Head of caudate nucleus (tissue), 42 donors: ENCODE measurements around the gene KIR3DL2.
"Not testable (repeated sequence)": the region's sequence is repeated elsewhere in the genome, so short reads cannot be mapped to it uniquely, and the experiment has no call there.

ENCODE experiments used
- DNase-seq, 42 donors: peaks; one replicate each; pipeline versions ENCODE4 v3.0.0 to v3.0.0-alpha.2; 2020 to 2021; ENCODE audit warnings: mixed read lengths in 7 of 42
- intact Hi-C: fragments of 100-400 bp; cut with DNase I; formaldehyde crosslinking; loops from one replicate; pipeline ENCODE4 v1.15.0; 2022

Gene KIR3DL2

DNA sequence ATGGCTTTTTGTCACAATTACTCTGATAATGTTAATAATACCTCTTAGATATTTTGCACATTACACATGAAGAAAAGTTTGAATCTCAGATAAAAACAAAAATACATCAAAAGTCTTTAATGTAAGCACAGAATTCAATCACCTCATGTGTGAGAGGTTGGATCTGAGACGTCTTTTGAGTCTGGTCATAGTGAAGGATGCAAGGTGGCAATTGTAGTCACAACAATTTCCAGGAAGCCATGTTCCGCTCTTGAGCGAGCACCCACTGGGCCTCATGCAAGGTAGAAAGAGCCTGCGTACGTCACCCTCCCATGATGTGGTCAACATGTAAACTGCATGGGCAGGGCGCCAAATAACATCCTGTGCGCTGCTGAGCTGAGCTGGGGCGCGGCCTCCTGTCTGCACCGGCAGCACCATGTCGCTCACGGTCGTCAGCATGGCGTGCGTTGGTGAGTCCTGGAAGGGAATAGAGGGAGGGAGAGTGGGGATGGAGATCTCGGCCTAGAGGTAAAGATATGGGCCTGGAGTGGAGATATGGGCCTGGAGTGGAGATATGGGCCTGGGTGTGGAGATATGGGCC is at the start of gene KIR3DL2:
Gene KIR3DL2 (plus strand): TSS at position 383 of the 580 bp plus-strand sequence. CDS start 33 bp downstream, at position 416.
- DNase-seq, intact Hi-C loops: not testable (repeated sequence)

DNA sequence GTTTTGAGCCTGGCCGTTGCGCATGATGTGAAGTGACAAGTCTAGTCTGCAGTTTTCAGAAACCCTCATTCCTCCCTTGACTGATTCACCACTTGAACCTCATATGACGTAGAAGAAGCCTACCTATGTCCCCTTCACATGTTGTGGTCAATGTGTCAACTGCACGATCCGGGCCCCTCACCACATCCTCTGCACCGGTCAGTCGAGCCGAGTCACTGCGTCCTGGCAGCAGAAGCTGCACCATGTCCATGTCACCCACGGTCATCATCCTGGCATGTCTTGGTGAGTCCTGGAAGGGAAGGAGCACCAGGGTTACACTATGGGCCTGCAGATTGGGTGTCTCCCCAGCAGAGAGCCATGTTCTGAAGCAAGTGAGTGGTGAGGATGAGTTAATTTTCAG is 46.8 kb upstream of the KIR3DL2 start, which contains the start of gene KIR2DL4:
Gene KIR2DL4 (plus strand): TSS at position 201 of the 400 bp plus-strand sequence. CDS start 42 bp downstream, at position 243.
- DNase-seq, result no peak
- intact Hi-C loops, result no loop called here

DNA sequence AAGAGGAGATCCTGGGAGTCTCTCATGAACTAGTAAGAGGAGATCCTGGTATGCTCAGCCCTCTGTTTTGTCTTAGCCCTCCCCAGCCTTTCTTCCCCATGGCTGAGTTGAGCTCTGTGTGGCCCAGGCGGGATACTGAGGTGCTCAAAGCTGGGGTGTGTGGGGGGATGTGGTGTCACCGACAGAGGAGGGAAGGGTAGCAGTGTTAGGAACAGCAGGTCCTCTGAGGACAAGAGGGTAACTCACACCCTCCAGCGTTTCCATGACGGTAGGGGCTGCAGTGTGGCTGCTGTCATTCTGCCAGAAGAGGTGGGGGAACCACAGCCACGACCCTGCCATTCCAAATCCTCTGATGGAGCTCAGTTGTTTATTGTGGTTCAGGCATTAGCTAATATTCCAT is 46.1 kb upstream of the KIR3DL2 start:
- intact Hi-C loops, result no loop called here
- no peak for DNase-seq

DNA sequence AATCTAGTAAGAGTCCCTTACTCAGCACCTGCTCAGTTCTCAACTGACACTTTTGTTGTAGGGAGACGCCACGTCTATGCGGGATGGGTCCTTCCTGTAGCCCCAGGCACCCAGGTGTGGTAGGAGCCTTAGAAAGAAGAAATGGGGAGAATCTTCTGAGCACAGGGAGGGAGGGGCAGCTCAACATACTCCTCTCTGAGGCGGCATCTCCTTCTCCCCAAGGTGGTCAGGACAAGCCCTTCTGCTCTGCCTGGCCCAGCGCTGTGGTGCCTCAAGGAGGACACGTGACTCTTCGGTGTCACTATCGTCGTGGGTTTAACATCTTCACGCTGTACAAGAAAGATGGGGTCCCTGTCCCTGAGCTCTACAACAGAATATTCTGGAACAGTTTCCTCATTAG is 45.7 kb upstream of the KIR3DL2 start:
- DNase-seq, result no peak

DNA sequence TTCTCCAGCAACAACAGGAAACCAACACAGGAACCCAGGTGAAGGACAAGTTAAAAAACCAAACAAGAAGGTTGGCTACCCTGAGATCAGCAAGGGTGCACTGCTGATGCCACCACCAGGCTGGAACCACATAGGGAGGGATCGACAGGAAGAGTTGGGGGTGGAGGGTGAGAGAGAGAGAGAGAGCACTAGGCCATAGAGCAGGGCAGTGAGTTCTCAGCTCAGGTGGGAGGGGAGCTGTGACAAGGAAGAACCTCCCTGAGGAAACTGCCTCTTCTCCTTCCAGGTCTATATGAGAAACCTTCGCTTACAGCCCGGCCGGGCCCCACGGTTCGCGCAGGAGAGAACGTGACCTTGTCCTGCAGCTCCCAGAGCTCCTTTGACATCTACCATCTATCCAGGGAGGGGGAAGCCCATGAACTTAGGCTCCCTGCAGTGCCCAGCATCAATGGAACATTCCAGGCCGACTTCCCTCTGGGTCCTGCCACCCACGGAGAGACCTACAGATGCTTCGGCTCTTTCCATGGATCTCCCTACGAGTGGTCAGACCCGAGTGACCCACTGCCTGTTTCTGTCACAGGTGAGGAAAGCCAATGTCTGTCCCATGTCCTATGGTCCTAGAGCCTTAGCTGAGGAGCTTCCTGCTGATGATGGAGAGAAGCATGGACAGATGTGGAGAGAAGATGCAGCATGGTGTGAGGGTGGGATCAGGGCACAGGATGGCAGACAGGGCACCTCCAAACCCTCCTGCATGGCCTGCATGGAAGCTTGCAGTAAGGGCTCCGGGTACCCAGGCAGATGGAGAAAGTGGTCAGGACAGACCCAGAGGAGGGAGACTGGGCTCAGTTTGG is 44.4 kb upstream of the KIR3DL2 start:
- DNase-seq, result peak in 1 of 42 donors; percentile 27
- intact Hi-C loops, result no loop called here

More for the DNA sequence above, 45.7 kb upstream of the KIR3DL2 start:
- intact Hi-C loops, result no loop called here

DNA sequence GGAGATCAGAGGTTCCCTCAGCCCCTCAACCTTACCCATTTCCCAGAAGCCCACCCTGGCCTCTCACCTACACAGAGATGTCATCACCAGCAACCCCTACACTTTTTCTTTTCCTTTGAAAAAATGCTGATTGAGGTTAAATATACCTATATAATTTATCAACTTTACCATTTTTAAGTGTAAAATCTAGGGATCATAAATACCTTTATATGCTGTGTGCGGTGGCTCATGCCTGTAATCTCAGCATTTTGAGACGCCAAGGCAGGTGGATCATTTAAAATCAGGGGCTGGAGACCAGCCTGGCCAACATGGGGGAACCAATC is 43.8 kb upstream of the KIR3DL2 start:
- intact Hi-C loops, result no loop called here
- peak in 1 of 42 donors; percentile 7 for DNase-seq

DNA sequence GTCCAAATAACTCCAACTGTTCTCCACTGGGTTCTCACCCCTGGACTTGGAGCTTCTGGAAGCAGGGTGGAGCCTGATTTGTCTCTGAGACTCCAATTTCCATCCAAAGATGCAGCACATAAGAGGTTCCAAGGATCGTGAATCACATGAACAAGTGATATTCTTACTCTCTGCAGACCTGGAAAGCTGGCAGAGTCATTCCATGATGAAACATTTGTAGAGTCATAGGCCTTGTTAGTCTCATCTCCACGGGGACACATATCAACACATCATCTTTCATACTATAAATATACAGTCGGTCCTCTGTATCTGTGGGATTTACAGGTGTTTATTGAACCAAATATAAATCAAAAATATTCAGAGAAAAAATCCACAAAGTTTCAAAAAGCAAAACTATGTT is 35.7 kb upstream of the KIR3DL2 start:
- DNase-seq, result peak in 1 of 42 donors; percentile 4
- intact Hi-C loops, result not testable (repeated sequence)

DNA sequence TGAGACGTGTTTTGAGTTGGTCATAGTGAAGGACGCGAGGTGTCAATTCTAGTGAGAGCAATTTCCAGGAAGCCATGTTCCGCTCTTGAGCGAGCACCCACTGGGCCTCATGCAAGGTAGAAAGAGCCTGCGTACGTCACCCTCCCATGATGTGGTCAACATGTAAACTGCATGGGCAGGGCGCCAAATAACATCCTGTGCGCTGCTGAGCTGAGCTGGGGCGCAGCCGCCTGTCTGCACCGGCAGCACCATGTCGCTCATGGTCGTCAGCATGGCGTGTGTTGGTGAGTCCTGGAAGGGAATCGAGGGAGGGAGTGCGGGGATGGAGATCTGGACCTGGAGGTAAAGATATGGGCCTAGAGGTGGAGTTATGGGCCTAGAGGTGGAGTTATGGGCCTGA is 34.0 kb upstream of the KIR3DL2 start, which contains the start of gene KIR3DL1:
Gene KIR3DL1 (plus strand): TSS at position 218 of the 400 bp plus-strand sequence.
- DNase-seq, intact Hi-C loops: not testable (repeated sequence)

DNA sequence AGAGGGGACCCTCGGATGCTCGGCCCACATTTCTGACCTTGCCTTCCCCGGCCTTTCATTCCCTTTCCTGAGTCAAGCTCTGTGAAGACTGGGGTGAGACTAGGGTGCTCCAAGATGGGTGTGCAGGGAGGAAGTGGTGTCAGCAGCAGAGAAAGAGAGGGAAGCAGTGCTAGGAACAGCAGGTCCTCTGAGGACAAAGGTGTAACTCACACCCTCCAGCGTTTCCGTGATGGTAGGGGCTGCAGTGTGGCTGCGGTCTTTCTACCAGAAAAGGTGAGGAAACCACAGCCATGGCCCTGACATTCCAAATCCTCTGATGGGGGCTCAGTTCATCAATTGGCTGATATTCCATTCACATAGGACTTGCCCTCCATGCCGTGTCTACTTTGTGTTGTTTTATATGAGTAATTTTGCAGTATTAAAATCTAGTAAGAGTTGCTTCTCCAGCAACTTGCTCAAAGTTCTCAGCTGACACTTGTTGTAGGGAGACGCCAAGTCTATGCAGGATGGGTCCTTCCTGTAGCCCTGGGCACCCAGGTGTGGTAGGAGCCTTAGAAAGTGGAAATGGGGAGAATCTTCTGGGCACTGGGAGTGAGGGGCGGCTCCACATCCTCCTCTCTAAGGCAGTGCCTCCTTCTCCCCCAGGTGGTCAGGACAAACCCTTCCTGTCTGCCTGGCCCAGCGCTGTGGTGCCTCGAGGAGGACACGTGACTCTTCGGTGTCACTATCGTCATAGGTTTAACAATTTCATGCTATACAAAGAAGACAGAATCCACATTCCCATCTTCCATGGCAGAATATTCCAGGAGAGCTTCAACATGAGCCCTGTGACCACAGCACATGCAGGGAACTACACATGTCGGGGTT is 32.3 kb upstream of the KIR3DL2 start:
- intact Hi-C loops, result no loop called here
- DNase-seq, result no peak

DNA sequence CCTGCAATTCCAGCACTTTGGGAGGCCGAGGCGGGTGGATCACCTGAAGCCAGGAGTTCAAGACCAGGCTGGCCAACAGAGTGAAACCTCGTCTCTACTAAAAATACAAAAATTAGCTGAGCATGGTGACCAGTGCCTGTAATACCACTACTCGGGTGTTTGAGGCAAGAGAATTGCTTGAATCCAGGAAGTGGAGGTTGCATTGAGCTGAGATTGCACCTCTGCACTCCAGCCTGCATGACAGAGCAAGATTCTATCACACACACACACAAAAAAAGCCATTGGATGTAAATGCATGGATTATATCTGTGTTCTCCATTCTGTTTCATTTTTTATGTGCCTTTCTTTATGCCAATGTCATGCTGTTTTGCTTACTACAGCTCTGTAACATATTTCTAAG is 25.8 kb upstream of the KIR3DL2 start:
- intact Hi-C loops, DNase-seq: not testable (repeated sequence)

DNA sequence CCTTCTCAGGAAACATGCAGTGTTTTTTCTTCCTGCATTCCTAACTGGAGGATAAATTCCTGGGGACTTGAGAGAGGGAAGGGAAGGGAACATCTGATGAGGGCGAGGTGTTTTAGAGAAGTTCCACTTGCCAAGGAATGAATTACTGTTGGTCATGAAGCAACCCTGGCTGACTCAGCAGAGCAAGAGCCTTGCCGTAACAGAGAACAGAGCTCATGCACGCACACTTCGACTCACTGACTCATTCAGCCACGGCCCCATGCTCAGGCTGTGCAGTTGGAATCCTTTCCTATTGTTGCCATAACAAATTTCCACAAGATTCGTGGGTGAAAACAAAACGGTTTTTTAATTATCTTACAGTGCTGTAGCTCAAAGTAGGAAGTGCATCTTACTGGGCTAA is 24.9 kb upstream of the KIR3DL2 start:
- intact Hi-C loops, result not testable (repeated sequence)
- DNase-seq, result peak in 5 of 42 donors; percentile 8 to 20 (median 10)

DNA sequence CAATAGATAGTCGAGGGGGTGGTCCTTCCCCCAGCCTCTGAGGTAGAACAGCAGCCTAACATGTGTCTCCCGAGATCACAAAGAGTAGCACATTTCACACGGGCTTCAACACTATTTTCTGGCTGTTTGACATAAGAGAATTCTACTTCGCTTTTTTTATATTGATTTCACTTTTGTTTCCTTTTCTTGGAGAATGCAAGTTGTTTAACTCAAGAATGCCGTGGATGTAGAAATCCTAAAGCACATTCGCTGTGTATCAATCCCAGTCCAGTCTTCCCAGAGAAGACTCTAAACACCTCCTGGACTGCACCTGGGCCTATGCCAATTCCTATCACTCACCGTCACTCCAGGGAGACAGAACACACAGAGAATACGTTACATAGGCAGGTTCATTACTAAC is 22.2 kb upstream of the KIR3DL2 start:
- intact Hi-C loops, DNase-seq: not testable (repeated sequence)

DNA sequence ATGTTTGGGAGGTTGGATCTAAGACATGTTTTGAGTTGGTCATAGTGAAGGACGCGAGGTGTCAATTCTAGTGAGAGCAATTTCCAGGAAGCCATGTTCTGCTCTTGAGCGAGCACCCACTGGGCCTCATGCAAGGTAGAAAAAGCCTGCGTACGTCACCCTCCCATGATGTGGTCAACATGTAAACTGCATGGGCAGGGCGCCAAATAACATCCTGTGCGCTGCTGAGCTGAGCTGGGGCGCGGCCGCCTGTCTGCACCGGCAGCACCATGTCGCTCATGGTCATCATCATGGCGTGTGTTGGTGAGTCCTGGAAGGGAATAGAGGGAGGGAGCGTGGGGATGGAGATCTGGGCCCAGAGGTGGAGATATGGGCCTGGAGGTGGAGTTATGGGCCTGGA is 17.7 kb upstream of the KIR3DL2 start, which contains the start of gene KIR2DS4:
Gene KIR2DS4 (plus strand): TSS at position 181 of the 400 bp plus-strand sequence.
- intact Hi-C loops, DNase-seq: not testable (repeated sequence)

DNA sequence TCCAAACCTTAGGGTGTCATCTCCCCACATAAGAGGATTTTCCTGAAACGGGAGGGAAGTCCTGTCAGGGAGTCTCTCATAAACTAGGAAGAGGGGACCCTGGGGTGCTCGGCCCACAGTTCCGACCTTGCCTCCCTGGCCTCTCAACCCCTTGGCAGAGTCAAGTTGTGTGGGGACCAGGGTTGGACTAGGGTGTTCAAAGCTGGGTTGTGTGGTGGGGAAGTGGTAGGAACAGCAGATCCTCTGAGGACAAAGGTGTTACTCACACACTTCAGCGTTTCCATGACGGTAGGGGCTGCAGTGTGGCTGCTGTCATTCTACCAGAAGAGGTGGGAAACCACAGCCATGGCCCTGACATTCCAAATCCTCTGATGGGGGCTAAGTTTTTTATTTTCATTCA is 15.1 kb upstream of the KIR3DL2 start:
- DNase-seq, intact Hi-C loops: not testable (repeated sequence)

DNA sequence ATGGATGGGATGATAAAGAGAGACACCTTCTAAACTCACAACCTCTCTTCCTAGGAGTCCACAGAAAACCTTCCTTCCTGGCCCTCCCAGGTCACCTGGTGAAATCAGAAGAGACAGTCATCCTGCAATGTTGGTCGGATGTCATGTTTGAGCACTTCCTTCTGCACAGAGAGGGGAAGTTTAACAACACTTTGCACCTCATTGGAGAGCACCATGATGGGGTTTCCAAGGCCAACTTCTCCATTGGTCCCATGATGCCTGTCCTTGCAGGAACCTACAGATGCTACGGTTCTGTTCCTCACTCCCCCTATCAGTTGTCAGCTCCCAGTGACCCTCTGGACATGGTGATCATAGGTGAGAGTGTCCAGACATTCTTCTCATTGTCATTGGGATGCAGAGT is 12.7 kb upstream of the KIR3DL2 start:
- intact Hi-C loops, DNase-seq: not testable (repeated sequence)

DNA sequence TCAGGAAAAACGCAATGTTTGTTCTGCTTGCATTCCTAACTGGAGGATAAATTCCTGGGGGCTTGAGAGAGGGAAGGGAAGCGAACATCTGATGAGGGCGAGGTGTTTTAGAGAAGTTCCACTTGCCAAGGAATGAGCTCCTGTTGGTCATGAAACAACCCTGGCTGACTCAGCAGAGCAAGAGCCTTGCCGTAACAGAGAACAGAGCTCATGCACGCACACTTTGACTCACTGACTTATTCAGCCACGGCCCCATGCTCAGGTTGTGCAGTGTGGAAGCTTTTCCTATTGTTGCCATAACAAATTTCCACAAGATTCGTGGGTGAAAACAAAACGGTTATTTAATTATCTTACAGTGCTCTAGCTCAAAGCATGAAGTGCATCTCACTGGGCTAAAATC is 7.1 kb upstream of the KIR3DL2 start:
- intact Hi-C loops, DNase-seq: not testable (repeated sequence)

DNA sequence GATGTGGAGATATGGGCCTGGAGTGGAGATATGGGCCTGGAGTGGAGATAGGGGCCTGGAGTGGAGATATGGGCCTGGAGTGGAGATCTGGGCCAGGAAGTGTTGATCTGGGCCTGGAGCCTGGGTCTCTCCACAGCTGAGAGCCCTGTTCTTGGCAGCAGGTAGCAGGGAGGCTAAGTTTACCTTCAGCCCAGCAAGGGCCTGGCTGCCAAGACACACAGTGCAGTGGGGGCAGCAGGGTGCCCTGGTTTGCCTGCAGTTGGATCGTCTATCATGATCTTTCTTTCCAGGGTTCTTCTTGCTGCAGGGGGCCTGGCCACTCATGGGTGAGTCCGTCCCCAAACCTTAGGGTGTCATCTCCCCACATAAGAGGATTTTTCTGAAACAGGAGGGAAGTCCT is 687 bp downstream of the KIR3DL2 start:
- intact Hi-C loops, result no loop called here
- no peak for DNase-seq

DNA sequence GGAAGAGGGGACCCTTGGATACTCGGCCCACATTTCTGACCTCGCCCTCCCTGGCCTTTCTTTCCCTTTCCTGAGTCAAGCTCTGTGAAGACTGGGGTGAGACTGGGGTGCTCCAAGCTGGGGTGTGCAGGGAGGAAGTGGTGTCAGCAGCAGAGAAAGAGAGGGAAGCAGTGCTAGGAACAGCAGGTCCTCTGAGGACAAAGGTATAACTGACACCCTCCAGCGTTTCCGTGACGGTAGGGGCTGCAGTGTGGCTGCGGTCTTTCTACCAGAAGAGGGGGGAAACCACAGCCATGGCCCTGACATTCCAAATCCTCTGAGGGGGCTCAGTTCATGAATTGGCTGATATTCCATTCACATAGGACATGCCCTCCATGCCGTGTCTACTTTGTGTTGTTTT is 1.1 kb downstream of the KIR3DL2 start:
- DNase-seq, result no peak
- intact Hi-C loops, result no loop called here

DNA sequence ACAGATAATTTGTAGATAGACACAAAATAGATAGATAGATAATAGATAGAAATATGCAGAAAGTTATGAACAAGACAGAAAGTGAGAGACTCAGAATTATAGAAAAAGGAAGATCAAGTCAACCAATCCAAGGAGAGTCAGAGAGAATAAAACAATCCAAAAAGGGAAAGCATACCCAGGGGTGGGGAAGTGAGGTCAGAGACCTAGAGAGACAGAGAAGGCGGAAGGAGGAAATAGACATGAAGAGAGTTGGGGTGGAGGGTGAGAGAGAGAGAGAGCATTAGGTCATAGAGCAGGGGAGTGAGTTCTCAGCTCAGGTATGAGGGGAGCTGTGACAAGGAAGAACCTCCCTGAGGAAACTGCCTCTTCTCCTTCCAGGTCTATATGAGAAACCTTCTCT is 5.0 kb downstream of the KIR3DL2 start:
- intact Hi-C loops, DNase-seq: not testable (repeated sequence)
